Stimulated activated CD4-positive, alpha-beta T cell treated with anti-CD3 and anti-CD28 coated beads, Interleukin-12 subunit alpha, Interleukin-12 subunit beta, amount 100 ng/mL, for 24 hours (primary cell): ENCODE measurements around the gene GTF2F2.

ENCODE experiments used
- DNase-seq, 2 experiments: peaks; one replicate each; pipeline ENCODE4 v3.0.0-alpha.2; 2020; ENCODE audit warnings: low read depth in 2 of 2

GTF2F2 gene

DNA sequence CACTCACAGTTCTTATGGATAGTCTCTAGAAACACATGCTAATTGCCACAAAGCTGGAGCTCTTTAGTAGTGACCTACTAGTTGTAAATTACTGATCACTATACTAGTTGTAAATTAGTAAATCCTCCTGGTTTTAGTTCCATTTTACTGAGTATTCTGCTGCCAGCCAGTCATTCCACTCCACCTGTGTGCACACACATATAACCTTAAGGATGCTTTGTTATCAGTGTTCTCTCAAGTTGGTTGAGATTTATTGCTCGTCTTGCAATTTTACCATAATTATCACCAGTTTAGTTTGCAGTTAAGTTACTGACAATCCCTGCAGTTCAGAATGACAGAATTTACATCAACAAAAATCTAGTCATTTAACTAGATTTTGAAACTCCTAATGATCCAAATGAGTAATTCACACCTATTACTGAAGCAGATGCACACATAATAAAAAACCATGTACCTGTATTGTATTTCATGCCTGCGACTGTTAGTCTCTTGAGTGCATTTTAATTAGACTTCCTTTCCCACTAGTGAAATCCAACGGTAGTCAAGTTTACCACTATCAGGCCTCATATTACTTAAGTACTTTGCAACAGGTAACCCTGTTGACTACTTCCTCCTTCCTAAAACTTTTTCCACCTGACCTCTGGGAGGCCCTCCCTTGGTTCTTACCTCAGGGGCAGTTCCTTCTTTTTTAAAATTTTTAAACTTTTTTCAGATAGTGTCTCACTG, 213.1 kb downstream of the GTF2F2 start:
- no peak for DNase-seq
